Glutamatergic neuron (in vitro differentiated cells): ENCODE measurements around the gene RUFY3. TPM values are rescaled to one million over a fixed set of nuclear protein-coding genes. Genes with fewer than 3 reads are reported as not detected.
"Not testable (repeated sequence)": the region's sequence is repeated elsewhere in the genome, so short reads cannot be mapped to it uniquely, and the experiment has no call there.

ENCODE experiments used
- DNase-seq: peaks from one replicate; pipeline ENCODE4 v3.0.0; 2022
- H3K27ac Mint-ChIP-seq: one replicate; pipeline ENCODE4 v1.8.0; 2020; ENCODE audit warnings: mild to moderate bottlenecking, mixed read lengths, inconsistent platforms; ENCODE audit not compliant: unreplicated experiment
- H3K27me3 Mint-ChIP-seq: one replicate; pipeline ENCODE4 v1.8.0; 2020; ENCODE audit warnings: mild to moderate bottlenecking, moderate library complexity, mixed read lengths, inconsistent platforms; ENCODE audit not compliant: unreplicated experiment
- H3K36me3 Mint-ChIP-seq: one replicate; pipeline ENCODE4 v1.8.0; 2020; ENCODE audit warnings: mild to moderate bottlenecking, mixed read lengths, inconsistent platforms; ENCODE audit not compliant: unreplicated experiment
- H3K4me1 Mint-ChIP-seq: one replicate; pipeline ENCODE4 v1.8.0; 2020; ENCODE audit warnings: mild to moderate bottlenecking, low read depth, mixed read lengths, inconsistent platforms; ENCODE audit not compliant: unreplicated experiment
- H3K4me3 Mint-ChIP-seq: one replicate; pipeline ENCODE4 v1.8.0; 2020; ENCODE audit warnings: mild to moderate bottlenecking, mixed read lengths, inconsistent platforms; ENCODE audit not compliant: unreplicated experiment
- H3K9me3 Mint-ChIP-seq: one replicate; pipeline ENCODE4 v1.8.0; 2020; ENCODE audit warnings: mild to moderate bottlenecking, moderate library complexity, mixed read lengths, inconsistent platforms; ENCODE audit not compliant: unreplicated experiment
- total RNA-seq: library from RNA; stranded (reverse); fragmentation: NEBNext Ultra II Directional; extraction: Animal tissue kit (Norgen Biotek cat#: 25700); gene quantifications from one replicate; pipeline ENCODE4 v1.2.1, GENCODE V29; 2021; ENCODE audit not compliant: unreplicated experiment
- TF ChIP-seq, protein P1 (sequence below): fragments of 200-600 bp; sonication (generic); IDR thresholded peaks from one replicate; pipeline ENCODE4 v1.5.0; 2021; ENCODE audit not compliant: partially characterized antibody, unreplicated experiment

The RUFY3 gene
- total RNA-seq, 1 donor from 2014 or later = 291 TPM

DNA sequence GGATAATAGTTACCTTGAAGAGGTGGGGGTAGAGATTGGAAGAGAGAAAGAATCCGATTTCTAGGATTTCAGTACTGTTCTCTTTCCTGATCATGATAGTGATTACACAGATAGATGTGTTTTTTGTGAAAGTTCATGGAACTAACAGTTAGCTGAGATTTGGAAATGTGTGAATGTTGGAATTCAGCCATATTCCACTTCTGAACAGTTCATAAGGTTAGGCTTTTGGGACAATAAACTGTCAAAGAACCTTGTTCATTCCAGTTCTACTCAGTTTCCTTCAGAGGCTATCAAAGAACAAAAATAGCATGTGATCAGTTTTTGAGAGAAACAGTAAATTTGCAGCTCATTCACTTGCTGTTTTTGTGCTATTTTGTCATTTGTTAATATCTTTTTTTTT, 43.6 kb downstream of the RUFY3 start:
- H3K36me3 Mint-ChIP-seq = no peaks in the 10 kb centered on the region
- H3K4me1 Mint-ChIP-seq = no peaks in the 10 kb centered on the region
- H3K27ac Mint-ChIP-seq = no peak overlapping the region
- no peaks in the 10 kb centered on the region for H3K27me3 Mint-ChIP-seq
- no peaks in the 10 kb centered on the region for H3K9me3 Mint-ChIP-seq
- TF ChIP-seq, protein P1, sequence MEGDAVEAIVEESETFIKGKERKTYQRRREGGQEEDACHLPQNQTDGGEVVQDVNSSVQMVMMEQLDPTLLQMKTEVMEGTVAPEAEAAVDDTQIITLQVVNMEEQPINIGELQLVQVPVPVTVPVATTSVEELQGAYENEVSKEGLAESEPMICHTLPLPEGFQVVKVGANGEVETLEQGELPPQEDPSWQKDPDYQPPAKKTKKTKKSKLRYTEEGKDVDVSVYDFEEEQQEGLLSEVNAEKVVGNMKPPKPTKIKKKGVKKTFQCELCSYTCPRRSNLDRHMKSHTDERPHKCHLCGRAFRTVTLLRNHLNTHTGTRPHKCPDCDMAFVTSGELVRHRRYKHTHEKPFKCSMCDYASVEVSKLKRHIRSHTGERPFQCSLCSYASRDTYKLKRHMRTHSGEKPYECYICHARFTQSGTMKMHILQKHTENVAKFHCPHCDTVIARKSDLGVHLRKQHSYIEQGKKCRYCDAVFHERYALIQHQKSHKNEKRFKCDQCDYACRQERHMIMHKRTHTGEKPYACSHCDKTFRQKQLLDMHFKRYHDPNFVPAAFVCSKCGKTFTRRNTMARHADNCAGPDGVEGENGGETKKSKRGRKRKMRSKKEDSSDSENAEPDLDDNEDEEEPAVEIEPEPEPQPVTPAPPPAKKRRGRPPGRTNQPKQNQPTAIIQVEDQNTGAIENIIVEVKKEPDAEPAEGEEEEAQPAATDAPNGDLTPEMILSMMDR = no peak
- no peak overlapping the region for H3K4me3 Mint-ChIP-seq
- no peak for DNase-seq

DNA sequence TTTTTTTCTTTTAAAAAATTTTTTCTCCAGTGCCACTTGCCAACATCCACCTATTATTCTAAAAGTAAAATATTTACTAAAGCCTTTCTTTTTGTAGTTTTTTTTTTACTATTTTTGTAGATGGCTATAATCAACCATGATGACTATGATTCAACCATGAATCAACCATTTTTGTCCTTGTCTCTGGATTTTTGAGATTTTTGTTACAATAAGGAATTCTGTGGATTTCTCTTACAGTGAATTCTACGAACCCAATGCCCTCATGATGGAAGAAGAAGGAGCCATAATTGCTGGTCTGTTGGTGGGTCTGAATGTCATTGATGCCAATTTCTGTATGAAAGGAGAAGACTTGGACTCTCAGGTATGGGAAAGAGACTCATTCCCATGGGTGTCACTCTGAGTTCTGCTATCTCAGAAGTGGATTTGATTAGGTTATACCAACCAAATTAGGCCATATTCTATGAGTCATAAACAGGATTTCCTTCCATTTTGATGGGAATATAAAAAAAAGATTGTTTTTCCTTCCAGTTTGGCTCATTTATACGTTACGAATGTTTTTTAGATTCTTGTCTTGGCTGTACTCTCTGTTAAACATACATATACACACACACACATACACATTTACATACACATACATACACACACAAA, 46.7 kb downstream of the RUFY3 start:
- Mint-ChIP-seq H3K27me3 (no peaks in the 10 kb centered on the region), H3K4me3 (no peak overlapping the region), H3K4me1 (no peaks in the 10 kb centered on the region), H3K27ac (no peak overlapping the region), H3K9me3 (no peaks in the 10 kb centered on the region), H3K36me3 (no peaks in the 10 kb centered on the region)
- DNase-seq = no peak
- TF ChIP-seq, protein P1 = no peak

DNA sequence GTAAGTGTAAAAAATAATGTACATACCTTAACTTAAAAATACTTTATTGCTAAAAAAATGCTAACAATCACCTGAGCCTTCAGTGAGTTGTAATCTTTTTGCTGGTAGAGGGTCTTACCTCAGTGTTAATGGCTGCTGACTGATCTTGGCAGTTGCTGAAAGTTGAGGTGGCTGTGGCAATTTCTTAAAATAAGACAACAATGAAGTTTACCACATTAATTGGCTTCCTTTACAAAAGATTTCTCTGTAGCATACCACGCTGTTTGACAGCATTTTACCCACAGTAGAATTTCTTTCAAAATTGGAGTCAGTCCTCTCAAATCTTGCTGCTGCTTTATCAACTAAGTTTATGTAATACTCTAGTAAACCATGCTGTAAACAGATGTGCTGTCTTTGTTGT, 47.6 kb downstream of the RUFY3 start:
- not testable (repeated sequence) for H3K9me3 Mint-ChIP-seq, H3K27me3 Mint-ChIP-seq, DNase-seq, H3K4me3 Mint-ChIP-seq, H3K36me3 Mint-ChIP-seq, H3K4me1 Mint-ChIP-seq, H3K27ac Mint-ChIP-seq

DNA sequence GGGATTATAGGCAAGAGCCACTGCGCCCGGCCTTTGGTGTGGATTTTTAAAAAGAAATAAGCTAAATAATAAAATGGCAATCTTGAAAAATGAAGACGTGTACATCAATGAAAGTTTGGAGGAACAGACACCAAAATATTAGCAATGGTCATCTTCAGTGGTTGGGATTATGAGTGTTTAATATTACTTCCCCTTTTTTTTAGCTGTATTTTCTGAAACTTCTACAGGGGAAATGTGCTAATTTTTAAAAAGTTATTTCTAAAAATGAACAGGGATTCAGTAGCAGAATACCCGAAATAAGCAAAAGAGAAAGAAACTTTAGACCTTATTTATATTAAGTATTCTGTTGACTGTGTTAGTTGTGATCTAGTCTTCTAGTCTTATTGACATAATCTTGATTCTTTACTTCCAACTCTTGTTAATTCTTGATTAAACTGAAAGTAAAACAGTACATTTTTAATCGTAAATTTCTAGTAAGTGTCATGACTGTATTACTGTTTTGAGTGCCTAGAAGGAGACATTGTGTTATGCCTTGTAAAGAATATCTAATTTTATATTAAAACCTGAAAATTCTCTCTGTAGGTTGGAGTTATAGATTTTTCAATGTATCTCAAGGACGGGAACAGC, 51.3 kb downstream of the RUFY3 start:
- TF ChIP-seq, protein P1 = no peak
- Mint-ChIP-seq H3K27ac (no peak overlapping the region), H3K4me1 (no peaks in the 10 kb centered on the region), H3K36me3 (no peaks in the 10 kb centered on the region), H3K27me3 (no peaks in the 10 kb centered on the region), H3K9me3 (no peaks in the 10 kb centered on the region), H3K4me3 (no peak overlapping the region)
- DNase-seq = no peak

DNA sequence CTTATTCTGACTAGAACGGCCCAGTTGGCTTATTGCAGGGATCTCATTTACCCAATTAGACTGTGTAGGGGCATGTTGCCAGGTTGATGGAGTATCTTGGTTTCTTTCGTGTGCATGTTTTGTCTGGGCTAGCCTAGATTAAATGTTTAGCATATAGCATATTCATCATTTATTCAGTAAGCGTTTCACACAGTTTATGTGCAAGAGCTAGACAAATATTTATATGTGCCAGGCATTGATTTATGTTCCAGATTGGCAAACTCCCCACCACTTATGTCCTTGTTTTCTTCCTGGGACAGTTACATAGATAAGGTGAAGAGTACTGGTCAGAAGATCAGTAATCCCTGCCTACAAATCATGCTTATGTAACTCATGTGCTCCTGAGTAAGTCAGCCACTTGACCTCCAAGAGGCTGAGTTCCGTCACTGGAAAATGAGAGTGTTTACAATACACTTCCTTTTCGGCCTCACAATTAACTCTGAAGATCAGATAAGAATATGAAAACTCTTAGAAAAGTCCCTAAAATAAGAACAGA, 57.2 kb downstream of the RUFY3 start:
- Mint-ChIP-seq H3K4me3 (no peak overlapping the region), H3K27ac (no peak overlapping the region), H3K9me3 (no peaks in the 10 kb centered on the region), H3K4me1 (no peaks in the 10 kb centered on the region), H3K36me3 (no peaks in the 10 kb centered on the region), H3K27me3 (no peaks in the 10 kb centered on the region)
- TF ChIP-seq, protein P1 = no peak
- DNase-seq = no peak
